ENCODE measurements around the gene WWOX.

WWOX gene

GRCh38 chr16:78269256-78269655, 169.8 kb downstream of the WWOX start:
- DNase-seq (ENCODE audit: low read depth, low spot score): no peak
- H3K36me3 ChIP-seq (ENCODE audit: insufficient read depth, insufficient read length, low read length): no peaks in the 10 kb centered on the region
- no peak overlapping the region for H3K4me3 ChIP-seq (ENCODE audit: insufficient read length, low read depth)
- TF ChIP-seq YY1 (IDR thresholded peaks at IDR 0.05; ENCODE audit: insufficient read depth, insufficient read length) (no peak), ZNF274 (IDR thresholded peaks at IDR 0.05; ENCODE audit: low read depth, low read length) (no peak), SUZ12 (IDR thresholded peaks at IDR 0.05; ENCODE audit: extremely low read depth, insufficient read depth, insufficient read length) (no peak)
- no peaks in the 10 kb centered on the region for H3K27me3 ChIP-seq (ENCODE audit: insufficient read depth, insufficient read length)
- H3K4me1 ChIP-seq (ENCODE audit: insufficient read depth, insufficient read length): no peaks in the 10 kb centered on the region
- H3K9ac ChIP-seq (ENCODE audit: insufficient read length, low read depth): no peak overlapping the region
- peaks cover 4% of the 10 kb centered on the region; the same call in 1 of the 2 replicates for H3K9me3 ChIP-seq (ENCODE audit: insufficient read depth, low read length)

GRCh38 chr16:78271981-78272380, 172.5 kb downstream of the WWOX start:
- no peaks in the 10 kb centered on the region for H3K9me3 ChIP-seq (ENCODE audit: insufficient read depth, low read length)
- H3K27me3 ChIP-seq (ENCODE audit: insufficient read depth, insufficient read length): no peaks in the 10 kb centered on the region
- no peak overlapping the region for H3K9ac ChIP-seq (ENCODE audit: insufficient read length, low read depth)
- TF ChIP-seq SUZ12 (IDR thresholded peaks at IDR 0.05; ENCODE audit: extremely low read depth, insufficient read depth, insufficient read length) (no peak), ZNF274 (IDR thresholded peaks at IDR 0.05; ENCODE audit: low read depth, low read length) (no peak), YY1 (IDR thresholded peaks at IDR 0.05; ENCODE audit: insufficient read depth, insufficient read length) (no peak)
- H3K4me1 ChIP-seq (ENCODE audit: insufficient read depth, insufficient read length): no peaks in the 10 kb centered on the region
- no peak overlapping the region for H3K4me3 ChIP-seq (ENCODE audit: insufficient read length, low read depth)
- DNase-seq (ENCODE audit: low read depth, low spot score): no peak
- no peaks in the 10 kb centered on the region for H3K36me3 ChIP-seq (ENCODE audit: insufficient read depth, insufficient read length, low read length)

- no peak for TF ChIP-seq ZNF274 (IDR thresholded peaks at IDR 0.05; ENCODE audit: low read depth, low read length)
- TF ChIP-seq SUZ12 (IDR thresholded peaks at IDR 0.05; ENCODE audit: extremely low read depth, insufficient read depth, insufficient read length): no peak
- no peak for TF ChIP-seq YY1 (IDR thresholded peaks at IDR 0.05; ENCODE audit: insufficient read depth, insufficient read length)
- Histone ChIP-seq H3K27me3 (ENCODE audit: insufficient read depth, insufficient read length) (no peaks in the 10 kb centered on the region), H3K36me3 (ENCODE audit: insufficient read depth, insufficient read length, low read length) (no peaks in the 10 kb centered on the region), H3K4me1 (ENCODE audit: insufficient read depth, insufficient read length) (no peaks in the 10 kb centered on the region), H3K9me3 (ENCODE audit: insufficient read depth, low read length) (no peaks in the 10 kb centered on the region), H3K4me3 (ENCODE audit: insufficient read length, low read depth) (no peak overlapping the region), H3K9ac (ENCODE audit: insufficient read length, low read depth) (no peak overlapping the region)
- no peak for DNase-seq (ENCODE audit: low read depth, low spot score)
These were observed 175.3 kb downstream of the WWOX start for GRCh38 chr16:78274771-78275170.

- no peaks in the 10 kb centered on the region for H3K4me1 ChIP-seq (ENCODE audit: insufficient read depth, insufficient read length)
- H3K4me3 ChIP-seq (ENCODE audit: insufficient read length, low read depth): no peak overlapping the region
- no peak for DNase-seq (ENCODE audit: low read depth, low spot score)
- H3K9me3 ChIP-seq (ENCODE audit: insufficient read depth, low read length): no peaks in the 10 kb centered on the region
- TF ChIP-seq SUZ12 (IDR thresholded peaks at IDR 0.05; ENCODE audit: extremely low read depth, insufficient read depth, insufficient read length): no peak
- no peak for TF ChIP-seq YY1 (IDR thresholded peaks at IDR 0.05; ENCODE audit: insufficient read depth, insufficient read length)
- no peak for TF ChIP-seq ZNF274 (IDR thresholded peaks at IDR 0.05; ENCODE audit: low read depth, low read length)
- no peaks in the 10 kb centered on the region for H3K27me3 ChIP-seq (ENCODE audit: insufficient read depth, insufficient read length)
- H3K36me3 ChIP-seq (ENCODE audit: insufficient read depth, insufficient read length, low read length): no peaks in the 10 kb centered on the region
- H3K9ac ChIP-seq (ENCODE audit: insufficient read length, low read depth): no peak overlapping the region
These were observed 176.0 kb downstream of the WWOX start for GRCh38 chr16:78275420-78275819.

- Histone ChIP-seq H3K9me3 (ENCODE audit: insufficient read depth, low read length) (no peaks in the 10 kb centered on the region), H3K27me3 (ENCODE audit: insufficient read depth, insufficient read length) (no peaks in the 10 kb centered on the region), H3K9ac (ENCODE audit: insufficient read length, low read depth) (no peak overlapping the region), H3K36me3 (ENCODE audit: insufficient read depth, insufficient read length, low read length) (no peaks in the 10 kb centered on the region), H3K4me3 (ENCODE audit: insufficient read length, low read depth) (no peak overlapping the region), H3K4me1 (ENCODE audit: insufficient read depth, insufficient read length) (no peaks in the 10 kb centered on the region)
- no peak for DNase-seq (ENCODE audit: low read depth, low spot score)
- TF ChIP-seq YY1 (IDR thresholded peaks at IDR 0.05; ENCODE audit: insufficient read depth, insufficient read length): no peak
These were observed 178.0 kb downstream of the WWOX start for GRCh38 chr16:78277321-78278055.

GRCh38 chr16:78278056-78278450, 178.6 kb downstream of the WWOX start:
- Histone ChIP-seq H3K4me1 (ENCODE audit: insufficient read depth, insufficient read length) (no peaks in the 10 kb centered on the region), H3K4me3 (ENCODE audit: insufficient read length, low read depth) (no peak overlapping the region), H3K9ac (ENCODE audit: insufficient read length, low read depth) (no peak overlapping the region), H3K36me3 (ENCODE audit: insufficient read depth, insufficient read length, low read length) (no peaks in the 10 kb centered on the region), H3K27me3 (ENCODE audit: insufficient read depth, insufficient read length) (no peaks in the 10 kb centered on the region), H3K9me3 (ENCODE audit: insufficient read depth, low read length) (no peaks in the 10 kb centered on the region)
- DNase-seq (ENCODE audit: low read depth, low spot score): no peak
- TF ChIP-seq SUZ12 (IDR thresholded peaks at IDR 0.05; ENCODE audit: extremely low read depth, insufficient read depth, insufficient read length) (no peak), ZNF274 (IDR thresholded peaks at IDR 0.05; ENCODE audit: low read depth, low read length) (no peak), YY1 (IDR thresholded peaks at IDR 0.05; ENCODE audit: insufficient read depth, insufficient read length) (no peak)

GRCh38 chr16:78281115-78281514, 181.7 kb downstream of the WWOX start:
- H3K4me3 ChIP-seq (ENCODE audit: insufficient read length, low read depth): no peak overlapping the region
- no peaks in the 10 kb centered on the region for H3K27me3 ChIP-seq (ENCODE audit: insufficient read depth, insufficient read length)
- no peak overlapping the region for H3K9ac ChIP-seq (ENCODE audit: insufficient read length, low read depth)
- TF ChIP-seq ZNF274 (IDR thresholded peaks at IDR 0.05; ENCODE audit: low read depth, low read length) (no peak), SUZ12 (IDR thresholded peaks at IDR 0.05; ENCODE audit: extremely low read depth, insufficient read depth, insufficient read length) (no peak), YY1 (IDR thresholded peaks at IDR 0.05; ENCODE audit: insufficient read depth, insufficient read length) (no peak)
- no peaks in the 10 kb centered on the region for H3K36me3 ChIP-seq (ENCODE audit: insufficient read depth, insufficient read length, low read length)
- H3K9me3 ChIP-seq (ENCODE audit: insufficient read depth, low read length): no peaks in the 10 kb centered on the region
- no peaks in the 10 kb centered on the region for H3K4me1 ChIP-seq (ENCODE audit: insufficient read depth, insufficient read length)
- DNase-seq (ENCODE audit: low read depth, low spot score): no peak

Data from NT2/D1 (cell line).